Transverse colon (tissue), 1 donor: ENCODE data around the gene PPM1N.

Source experiments
- EP300 ChIP-seq: sonication (generic); formaldehyde crosslinking; IDR thresholded peaks from one replicate; pipeline ENCODE4 v1.6.1; 2017; ENCODE audit warnings: antibody characterized with exemption, low read depth
- POLR2A ChIP-seq: fragments of 450-650 bp; IDR thresholded peaks from one replicate; pipeline ENCODE4 v1.6.1; 2016; ENCODE audit warnings: antibody characterized with exemption, mild to moderate bottlenecking, moderate library complexity

GRCh38 chr19:45528149-45528743 is 30.0 kb downstream of the PPM1N start:
- TF ChIP-seq EP300 = no peak
- TF ChIP-seq POLR2A = no peak
